HepG2 (cell line): ENCODE results near the gene CCDC61. TPM values are rescaled to one million over a fixed set of nuclear protein-coding genes. Genes with fewer than 3 reads are reported as not detected.

Experiments used
- ARNT2 ChIP-seq: sonication (generic); formaldehyde crosslinking; IDR thresholded peaks from 2 replicates; pipeline ENCODE4 v1.8.0; 2022; ENCODE audit warnings: mild to moderate bottlenecking, low read depth, missing genetic modification reagents, moderate library complexity
- FOXA3 ChIP-seq: IDR thresholded peaks from 2 replicates; pipeline ENCODE4 v1.6.1; 2016; ENCODE audit warnings: missing genetic modification reagents, missing compliant biosample characterization
- ISL2 ChIP-seq: sonication (generic); formaldehyde crosslinking; IDR thresholded peaks from 2 replicates; pipeline ENCODE4 v1.5.0; 2020; ENCODE audit warnings: missing genetic modification reagents
- MIER2 ChIP-seq: IDR thresholded peaks from 2 replicates; pipeline ENCODE4 v1.6.1; 2016; ENCODE audit warnings: missing biosample characterization, missing genetic modification reagents
- TBX2 ChIP-seq: sonication (generic); formaldehyde crosslinking; IDR thresholded peaks from 2 replicates; pipeline ENCODE4 v1.5.0; 2020; ENCODE audit warnings: missing genetic modification reagents, mild to moderate bottlenecking, borderline replicate concordance
- polyA plus RNA-seq, 8 experiments: library from polyadenylated mRNA; depleted of rRNA in 3 of 8; stranded (reverse) in 7 of 8; unstranded in 1 of 8; fragments of >200 nt; fragmentation: Illumina TruSeq in 4 of 8; extraction: Trizol in 4 of 8; gene quantifications; 2 replicates each; pipeline versions ENCODE4 v1.2.1 to v1.2.3, GENCODE V29; 2011 to 2016; ENCODE audit warnings: low read depth in 4 of 8, missing spikeins in 1 of 8, mixed read lengths in 1 of 8; ENCODE audit not compliant: insufficient read depth in 1 of 8
- total RNA-seq, 5 experiments: library from RNA; depleted of rRNA; stranded (reverse); fragments of >200 nt; fragmentation: Illumina TruSeq; extraction: Trizol; gene quantifications; 2 replicates each; pipeline ENCODE4 v1.2.3, GENCODE V29; 2016; ENCODE audit warnings: low read depth in 1 of 5
- TF ChIP-seq, protein P1 (sequence below): sonication (generic); formaldehyde crosslinking; IDR thresholded peaks from 2 replicates; pipeline ENCODE4 v1.4.0; 2020; ENCODE audit warnings: missing genetic modification reagents
- TF ChIP-seq, protein P2 (sequence below): IDR thresholded peaks from 2 replicates; pipeline ENCODE4 v1.6.1; 2016; ENCODE audit warnings: mild to moderate bottlenecking
- TF ChIP-seq, protein P3 (sequence below): sonication (generic); formaldehyde crosslinking; IDR thresholded peaks from 2 replicates; pipeline ENCODE4 v1.4.0; 2020; ENCODE audit warnings: missing genetic modification reagents
- TF ChIP-seq, protein P4 (sequence below): sonication (generic); formaldehyde crosslinking; IDR thresholded peaks from 2 replicates; pipeline ENCODE4 v1.8.1; 2023; ENCODE audit warnings: mild to moderate bottlenecking, missing genetic modification reagents, borderline replicate concordance
- TF ChIP-seq, protein P5 (sequence below): sonication (generic); formaldehyde crosslinking; IDR thresholded peaks from 2 replicates; pipeline ENCODE4 v1.5.0; 2020; ENCODE audit warnings: mild to moderate bottlenecking, missing genetic modification reagents, borderline replicate concordance
- TF ChIP-seq, protein P6 (sequence below): sonication (generic); formaldehyde crosslinking; IDR thresholded peaks from 2 replicates; pipeline ENCODE4 v1.5.1; 2020; ENCODE audit warnings: mild to moderate bottlenecking, missing genetic modification reagents, moderate library complexity

Gene CCDC61
- total and polyA plus RNA-seq, 2 of the 13 experiments (the other 11 are each of a cell fraction or from before 2014, with no cell fraction given), result 4.2 to 4.9 TPM

DNA sequence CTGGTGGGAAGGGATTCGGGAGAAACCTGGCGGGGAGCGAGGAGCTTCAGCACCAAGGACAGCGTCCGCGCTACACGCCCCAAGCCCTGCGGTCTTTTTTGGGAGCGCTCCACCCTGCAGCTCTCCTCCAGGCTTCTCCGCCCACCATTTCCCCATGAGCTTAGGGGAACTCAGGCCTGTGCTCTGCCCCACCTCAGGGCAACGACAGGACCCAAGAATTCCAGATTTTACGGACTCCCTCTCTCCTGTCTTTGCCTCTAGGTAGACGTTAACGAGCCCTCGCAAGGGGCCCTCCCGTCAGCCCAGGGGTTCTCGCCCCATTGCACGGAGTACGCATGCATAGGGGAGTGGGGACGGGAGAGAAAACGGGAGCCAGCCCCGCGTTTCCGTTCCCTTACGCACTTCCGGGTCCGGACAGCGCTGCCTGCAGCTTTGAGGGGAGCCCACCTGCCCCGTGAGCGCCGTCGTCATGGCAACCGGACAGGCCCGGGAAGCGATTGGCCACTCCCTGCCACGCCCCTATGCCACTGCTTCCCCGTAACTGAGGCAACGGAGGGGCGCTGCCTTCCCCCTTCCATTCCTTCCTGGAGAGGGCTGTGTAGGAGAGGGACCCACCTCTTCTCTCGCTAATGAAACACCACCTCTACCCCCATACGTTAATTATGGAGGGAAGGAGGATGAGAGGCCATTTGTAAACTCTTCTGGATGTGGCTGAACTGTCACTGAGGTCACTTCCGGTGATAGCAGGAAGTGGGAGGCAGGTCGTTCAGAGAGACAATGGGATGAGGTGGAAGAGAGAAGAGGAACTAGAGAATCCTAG lies 42.4 kb upstream of the CCDC61 start (continued):
- TF ChIP-seq, protein P1, sequence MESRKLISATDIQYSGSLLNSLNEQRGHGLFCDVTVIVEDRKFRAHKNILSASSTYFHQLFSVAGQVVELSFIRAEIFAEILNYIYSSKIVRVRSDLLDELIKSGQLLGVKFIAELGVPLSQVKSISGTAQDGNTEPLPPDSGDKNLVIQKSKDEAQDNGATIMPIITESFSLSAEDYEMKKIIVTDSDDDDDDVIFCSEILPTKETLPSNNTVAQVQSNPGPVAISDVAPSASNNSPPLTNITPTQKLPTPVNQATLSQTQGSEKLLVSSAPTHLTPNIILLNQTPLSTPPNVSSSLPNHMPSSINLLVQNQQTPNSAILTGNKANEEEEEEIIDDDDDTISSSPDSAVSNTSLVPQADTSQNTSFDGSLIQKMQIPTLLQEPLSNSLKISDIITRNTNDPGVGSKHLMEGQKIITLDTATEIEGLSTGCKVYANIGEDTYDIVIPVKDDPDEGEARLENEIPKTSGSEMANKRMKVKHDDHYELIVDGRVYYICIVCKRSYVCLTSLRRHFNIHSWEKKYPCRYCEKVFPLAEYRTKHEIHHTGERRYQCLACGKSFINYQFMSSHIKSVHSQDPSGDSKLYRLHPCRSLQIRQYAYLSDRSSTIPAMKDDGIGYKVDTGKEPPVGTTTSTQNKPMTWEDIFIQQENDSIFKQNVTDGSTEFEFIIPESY, result peak; percentile 77; the same call in 1 of the 2 replicates
- TF ChIP-seq, protein P2, sequence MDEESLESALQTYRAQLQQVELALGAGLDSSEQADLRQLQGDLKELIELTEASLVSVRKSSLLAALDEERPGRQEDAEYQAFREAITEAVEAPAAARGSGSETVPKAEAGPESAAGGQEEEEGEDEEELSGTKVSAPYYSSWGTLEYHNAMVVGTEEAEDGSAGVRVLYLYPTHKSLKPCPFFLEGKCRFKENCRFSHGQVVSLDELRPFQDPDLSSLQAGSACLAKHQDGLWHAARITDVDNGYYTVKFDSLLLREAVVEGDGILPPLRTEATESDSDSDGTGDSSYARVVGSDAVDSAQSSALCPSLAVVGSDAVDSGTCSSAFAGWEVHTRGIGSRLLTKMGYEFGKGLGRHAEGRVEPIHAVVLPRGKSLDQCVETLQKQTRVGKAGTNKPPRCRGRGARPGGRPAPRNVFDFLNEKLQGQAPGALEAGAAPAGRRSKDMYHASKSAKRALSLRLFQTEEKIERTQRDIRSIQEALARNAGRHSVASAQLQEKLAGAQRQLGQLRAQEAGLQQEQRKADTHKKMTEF (CRISPR knock-in tag), result 0 out of 2 replicates have a peak, but pooled peaks have one; percentile 27
- TF ChIP-seq FOXA3 (0 out of 2 replicates have a peak, but pooled peaks have one; percentile 12), ARNT2 (CRISPR knock-in tag) (peak; percentile 40; the same call in 1 of the 2 replicates), MIER2 (CRISPR knock-in tag) (peak; percentile 97), TBX2 (0 out of 2 replicates have a peak, but pooled peaks have one; percentile 18), ISL2 (CRISPR knock-in tag) (no peak)
- TF ChIP-seq, protein P3, sequence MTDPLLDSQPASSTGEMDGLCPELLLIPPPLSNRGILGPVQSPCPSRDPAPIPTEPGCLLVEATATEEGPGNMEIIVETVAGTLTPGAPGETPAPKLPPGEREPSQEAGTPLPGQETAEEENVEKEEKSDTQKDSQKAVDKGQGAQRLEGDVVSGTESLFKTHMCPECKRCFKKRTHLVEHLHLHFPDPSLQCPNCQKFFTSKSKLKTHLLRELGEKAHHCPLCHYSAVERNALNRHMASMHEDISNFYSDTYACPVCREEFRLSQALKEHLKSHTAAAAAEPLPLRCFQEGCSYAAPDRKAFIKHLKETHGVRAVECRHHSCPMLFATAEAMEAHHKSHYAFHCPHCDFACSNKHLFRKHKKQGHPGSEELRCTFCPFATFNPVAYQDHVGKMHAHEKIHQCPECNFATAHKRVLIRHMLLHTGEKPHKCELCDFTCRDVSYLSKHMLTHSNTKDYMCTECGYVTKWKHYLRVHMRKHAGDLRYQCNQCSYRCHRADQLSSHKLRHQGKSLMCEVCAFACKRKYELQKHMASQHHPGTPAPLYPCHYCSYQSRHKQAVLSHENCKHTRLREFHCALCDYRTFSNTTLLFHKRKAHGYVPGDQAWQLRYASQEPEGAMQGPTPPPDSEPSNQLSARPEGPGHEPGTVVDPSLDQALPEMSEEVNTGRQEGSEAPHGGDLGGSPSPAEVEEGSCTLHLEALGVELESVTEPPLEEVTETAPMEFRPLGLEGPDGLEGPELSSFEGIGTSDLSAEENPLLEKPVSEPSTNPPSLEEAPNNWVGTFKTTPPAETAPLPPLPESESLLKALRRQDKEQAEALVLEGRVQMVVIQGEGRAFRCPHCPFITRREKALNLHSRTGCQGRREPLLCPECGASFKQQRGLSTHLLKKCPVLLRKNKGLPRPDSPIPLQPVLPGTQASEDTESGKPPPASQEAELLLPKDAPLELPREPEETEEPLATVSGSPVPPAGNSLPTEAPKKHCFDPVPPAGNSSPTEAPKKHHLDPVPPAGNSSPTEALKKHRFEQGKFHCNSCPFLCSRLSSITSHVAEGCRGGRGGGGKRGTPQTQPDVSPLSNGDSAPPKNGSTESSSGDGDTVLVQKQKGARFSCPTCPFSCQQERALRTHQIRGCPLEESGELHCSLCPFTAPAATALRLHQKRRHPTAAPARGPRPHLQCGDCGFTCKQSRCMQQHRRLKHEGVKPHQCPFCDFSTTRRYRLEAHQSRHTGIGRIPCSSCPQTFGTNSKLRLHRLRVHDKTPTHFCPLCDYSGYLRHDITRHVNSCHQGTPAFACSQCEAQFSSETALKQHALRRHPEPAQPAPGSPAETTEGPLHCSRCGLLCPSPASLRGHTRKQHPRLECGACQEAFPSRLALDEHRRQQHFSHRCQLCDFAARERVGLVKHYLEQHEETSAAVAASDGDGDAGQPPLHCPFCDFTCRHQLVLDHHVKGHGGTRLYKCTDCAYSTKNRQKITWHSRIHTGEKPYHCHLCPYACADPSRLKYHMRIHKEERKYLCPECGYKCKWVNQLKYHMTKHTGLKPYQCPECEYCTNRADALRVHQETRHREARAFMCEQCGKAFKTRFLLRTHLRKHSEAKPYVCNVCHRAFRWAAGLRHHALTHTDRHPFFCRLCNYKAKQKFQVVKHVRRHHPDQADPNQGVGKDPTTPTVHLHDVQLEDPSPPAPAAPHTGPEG (CRISPR knock-in tag), result no peak
- TF ChIP-seq, protein P4, sequence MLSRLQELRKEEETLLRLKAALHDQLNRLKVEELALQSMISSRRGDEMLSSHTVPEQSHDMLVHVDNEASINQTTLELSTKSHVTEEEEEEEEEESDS, result 0 out of 2 replicates have a peak, but pooled peaks have one; percentile 44
- TF ChIP-seq, protein P5, sequence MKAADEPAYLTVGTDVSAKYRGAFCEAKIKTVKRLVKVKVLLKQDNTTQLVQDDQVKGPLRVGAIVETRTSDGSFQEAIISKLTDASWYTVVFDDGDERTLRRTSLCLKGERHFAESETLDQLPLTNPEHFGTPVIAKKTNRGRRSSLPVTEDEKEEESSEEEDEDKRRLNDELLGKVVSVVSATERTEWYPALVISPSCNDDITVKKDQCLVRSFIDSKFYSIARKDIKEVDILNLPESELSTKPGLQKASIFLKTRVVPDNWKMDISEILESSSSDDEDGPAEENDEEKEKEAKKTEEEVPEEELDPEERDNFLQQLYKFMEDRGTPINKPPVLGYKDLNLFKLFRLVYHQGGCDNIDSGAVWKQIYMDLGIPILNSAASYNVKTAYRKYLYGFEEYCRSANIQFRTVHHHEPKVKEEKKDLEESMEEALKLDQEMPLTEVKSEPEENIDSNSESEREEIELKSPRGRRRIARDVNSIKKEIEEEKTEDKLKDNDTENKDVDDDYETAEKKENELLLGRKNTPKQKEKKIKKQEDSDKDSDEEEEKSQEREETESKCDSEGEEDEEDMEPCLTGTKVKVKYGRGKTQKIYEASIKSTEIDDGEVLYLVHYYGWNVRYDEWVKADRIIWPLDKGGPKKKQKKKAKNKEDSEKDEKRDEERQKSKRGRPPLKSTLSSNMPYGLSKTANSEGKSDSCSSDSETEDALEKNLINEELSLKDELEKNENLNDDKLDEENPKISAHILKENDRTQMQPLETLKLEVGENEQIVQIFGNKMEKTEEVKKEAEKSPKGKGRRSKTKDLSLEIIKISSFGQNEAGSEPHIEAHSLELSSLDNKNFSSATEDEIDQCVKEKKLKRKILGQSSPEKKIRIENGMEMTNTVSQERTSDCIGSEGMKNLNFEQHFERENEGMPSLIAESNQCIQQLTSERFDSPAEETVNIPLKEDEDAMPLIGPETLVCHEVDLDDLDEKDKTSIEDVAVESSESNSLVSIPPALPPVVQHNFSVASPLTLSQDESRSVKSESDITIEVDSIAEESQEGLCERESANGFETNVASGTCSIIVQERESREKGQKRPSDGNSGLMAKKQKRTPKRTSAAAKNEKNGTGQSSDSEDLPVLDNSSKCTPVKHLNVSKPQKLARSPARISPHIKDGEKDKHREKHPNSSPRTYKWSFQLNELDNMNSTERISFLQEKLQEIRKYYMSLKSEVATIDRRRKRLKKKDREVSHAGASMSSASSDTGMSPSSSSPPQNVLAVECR, result peak; percentile 17; the same call in 1 of the 2 replicates
- TF ChIP-seq, protein P6, sequence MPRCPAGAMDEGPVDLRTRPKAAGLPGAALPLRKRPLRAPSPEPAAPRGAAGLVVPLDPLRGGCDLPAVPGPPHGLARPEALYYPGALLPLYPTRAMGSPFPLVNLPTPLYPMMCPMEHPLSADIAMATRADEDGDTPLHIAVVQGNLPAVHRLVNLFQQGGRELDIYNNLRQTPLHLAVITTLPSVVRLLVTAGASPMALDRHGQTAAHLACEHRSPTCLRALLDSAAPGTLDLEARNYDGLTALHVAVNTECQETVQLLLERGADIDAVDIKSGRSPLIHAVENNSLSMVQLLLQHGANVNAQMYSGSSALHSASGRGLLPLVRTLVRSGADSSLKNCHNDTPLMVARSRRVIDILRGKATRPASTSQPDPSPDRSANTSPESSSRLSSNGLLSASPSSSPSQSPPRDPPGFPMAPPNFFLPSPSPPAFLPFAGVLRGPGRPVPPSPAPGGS, result no peak
